HG03108 (cell line): ENCODE measurements around the gene EVC2.

Experiments used
- ATAC-seq: cut with Tn5 transposase; IDR thresholded peaks from one replicate; pipeline ENCODE4 v1.9.1; 2021; ENCODE audit warnings: moderate library complexity; ENCODE audit not compliant: unreplicated experiment

EVC2 gene

DNA sequence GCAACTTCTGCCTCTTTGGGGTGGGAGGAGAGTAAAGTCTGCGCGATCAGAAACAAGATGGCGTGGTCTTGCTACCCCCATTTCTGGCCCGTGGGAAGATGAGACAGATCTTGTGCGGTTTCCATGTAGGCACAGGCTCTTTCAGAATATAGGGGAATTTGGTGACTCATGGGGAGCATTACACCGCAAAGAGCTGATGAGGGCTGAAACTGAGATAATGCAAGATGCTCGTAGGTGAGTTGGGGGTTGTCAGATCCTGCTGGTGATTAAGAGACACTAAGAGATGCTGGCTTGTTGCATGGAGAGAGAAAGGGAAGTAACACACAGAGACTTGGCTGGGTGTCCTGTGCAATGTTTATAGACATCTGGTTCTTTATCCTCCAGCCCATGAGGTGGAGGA, 4.2 kb upstream of the EVC2 start:
- ATAC-seq = no peak

DNA sequence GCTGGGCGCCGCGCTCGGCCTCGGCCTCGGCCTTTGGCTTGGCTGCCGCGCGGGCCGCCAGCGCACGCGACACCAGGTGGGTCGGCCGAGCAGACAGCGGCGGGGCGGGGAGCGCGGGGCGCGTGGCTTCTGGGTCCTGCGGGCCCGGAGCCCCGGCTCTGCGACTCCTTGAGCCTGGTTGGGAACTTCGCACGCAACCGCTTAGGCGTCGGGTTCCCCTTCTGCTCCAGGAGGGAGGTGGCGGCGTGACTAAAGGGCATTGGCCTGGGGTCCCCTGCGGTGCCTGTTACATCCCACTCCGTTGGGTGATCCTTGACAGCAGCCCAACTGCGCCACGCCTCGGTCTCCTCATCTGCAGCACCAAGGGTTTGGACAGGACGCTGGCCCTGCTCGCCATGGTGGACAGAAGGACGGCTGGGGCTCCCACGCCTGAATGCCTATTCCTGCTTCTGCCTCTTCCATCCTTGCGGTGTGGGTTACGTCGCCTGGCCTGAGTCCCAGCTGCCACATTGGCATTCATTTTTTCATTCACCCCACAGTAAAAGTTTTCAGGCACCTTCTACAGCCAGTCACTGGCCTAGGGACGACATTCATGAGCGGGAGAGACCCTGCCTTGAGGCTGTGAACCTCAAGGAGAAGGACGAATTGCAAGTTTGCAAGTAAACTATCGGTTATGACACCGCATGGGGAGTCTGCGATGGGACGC, 3.3 kb upstream of the EVC2 start:
- no peak for ATAC-seq

DNA sequence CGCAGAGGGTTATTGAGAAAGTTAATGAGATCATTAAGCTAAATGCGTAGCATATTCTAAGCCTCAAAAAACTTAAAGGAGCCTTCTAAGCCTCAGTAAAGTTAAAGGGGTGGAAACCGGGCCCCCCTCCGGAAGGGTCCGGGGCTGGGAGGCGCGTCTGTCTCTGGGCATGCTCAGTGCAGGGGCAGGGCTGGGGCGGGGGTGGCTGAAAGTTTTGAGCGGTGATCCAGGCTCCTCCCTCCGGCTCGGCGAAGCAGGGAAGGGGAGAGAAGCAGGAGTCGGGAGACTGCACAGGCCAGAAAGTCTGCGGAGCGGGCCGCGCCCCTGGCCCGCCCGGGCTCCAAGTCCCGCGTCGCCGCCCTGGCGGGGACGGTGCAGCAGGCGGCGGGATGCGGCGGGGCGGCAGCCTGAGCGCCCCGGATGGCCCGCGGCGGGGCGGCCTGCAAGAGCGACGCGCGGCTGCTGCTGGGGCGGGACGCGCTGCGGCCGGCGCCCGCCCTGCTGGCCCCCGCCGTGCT, 2.7 kb upstream of the EVC2 start, which contains the start of gene EVC:
Gene EVC (plus strand): TSS at position 241 of the 518 bp plus-strand sequence. CDS start 180 bp downstream, at position 421.
- ATAC-seq = no peak

- no peak for ATAC-seq
Measured at GRCh38 chr4:5710065-5710960, 2.0 kb upstream of the EVC2 start.

DNA sequence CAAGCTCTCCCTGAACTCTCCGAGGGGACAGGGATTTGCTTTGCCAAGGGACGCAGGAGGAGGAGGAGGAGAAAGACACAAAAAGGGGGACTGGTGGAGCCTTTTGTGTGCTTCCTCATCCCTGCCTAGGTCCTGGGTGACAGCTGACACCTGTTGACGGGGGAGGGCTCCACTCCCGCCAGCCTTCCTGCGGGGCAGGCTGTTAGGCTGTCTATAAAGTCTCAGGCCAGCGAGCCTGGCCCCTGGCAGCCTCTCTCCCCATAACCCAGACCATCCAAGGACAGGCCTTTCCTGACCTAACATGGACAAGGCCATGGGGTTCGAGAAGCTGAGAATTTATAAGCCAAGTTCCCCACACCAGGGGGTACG, 832 bp upstream of the EVC2 start:
- no peak for ATAC-seq

DNA sequence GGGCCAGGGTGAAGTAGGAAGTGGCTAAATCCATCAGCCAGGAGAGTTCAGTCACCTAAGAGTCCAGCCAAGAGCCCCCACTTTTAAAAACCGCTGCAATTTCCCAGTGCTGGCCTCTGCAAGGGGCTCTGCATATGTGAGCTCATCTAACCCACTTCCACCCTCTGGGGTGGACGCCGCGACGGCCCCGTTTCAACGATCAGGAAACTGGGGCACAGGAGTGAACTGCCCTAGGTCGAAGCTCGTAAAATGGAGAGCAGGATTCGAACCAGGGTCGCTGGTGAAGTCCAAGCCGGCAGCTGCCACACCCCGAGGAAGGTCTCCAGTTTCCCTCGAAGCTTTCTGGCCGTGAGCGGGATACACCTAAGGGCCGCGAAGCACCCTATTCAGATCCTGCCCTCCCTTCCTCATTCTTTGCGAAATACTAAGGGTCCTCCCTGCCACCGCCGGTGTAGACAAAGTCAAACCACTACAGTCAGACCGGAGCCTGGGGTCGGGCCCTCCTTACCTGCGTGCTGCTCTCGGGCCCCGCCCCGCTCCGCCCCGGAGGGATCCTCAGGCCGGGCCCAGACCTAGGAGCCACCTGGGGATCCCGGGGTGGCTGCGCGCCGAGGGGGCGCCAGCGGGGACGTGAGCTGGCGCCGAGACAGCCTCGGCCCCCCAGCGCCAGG, 446 bp downstream of the EVC2 start:
- no peak for ATAC-seq

- ATAC-seq = no peak
Measured at GRCh38 chr4:5707366-5707765, 993 bp downstream of the EVC2 start.

GRCh38 chr4:5706486-5707290, 1.7 kb downstream of the EVC2 start:
- ATAC-seq = no peak

DNA sequence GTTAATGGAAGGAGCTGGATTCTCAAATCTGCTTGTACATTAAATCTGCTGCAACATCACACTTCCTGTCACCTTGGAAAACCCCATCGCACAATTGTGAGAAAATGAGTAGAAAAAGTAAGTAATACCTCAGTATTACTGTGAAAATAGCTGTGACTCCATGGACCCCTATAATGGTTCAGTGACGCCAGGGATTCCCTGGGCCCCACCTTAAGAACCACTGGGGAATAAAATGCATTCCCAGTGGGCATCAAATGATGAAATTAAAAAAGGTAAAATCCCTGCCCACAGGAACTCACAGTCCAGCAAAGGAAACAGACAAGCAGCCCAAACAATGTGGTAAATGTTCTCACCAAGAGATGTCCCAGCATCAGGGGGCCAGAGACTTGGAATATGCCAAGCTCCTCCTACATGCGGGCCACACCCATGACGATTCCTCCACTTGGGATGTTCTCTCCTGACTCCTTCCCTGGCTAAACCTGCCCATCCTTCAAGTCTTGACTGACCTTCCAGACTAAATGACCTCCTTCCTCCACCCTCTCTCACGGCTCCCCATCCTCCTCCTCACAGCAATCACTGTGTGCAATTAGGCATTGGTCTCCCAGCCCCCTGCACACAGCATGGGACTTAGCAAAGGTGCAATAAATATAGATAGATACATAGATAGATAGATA, 2.6 kb downstream of the EVC2 start:
- ATAC-seq = no peak

GRCh38 chr4:5704276-5704675, 4.1 kb downstream of the EVC2 start:
- no peak for ATAC-seq

DNA sequence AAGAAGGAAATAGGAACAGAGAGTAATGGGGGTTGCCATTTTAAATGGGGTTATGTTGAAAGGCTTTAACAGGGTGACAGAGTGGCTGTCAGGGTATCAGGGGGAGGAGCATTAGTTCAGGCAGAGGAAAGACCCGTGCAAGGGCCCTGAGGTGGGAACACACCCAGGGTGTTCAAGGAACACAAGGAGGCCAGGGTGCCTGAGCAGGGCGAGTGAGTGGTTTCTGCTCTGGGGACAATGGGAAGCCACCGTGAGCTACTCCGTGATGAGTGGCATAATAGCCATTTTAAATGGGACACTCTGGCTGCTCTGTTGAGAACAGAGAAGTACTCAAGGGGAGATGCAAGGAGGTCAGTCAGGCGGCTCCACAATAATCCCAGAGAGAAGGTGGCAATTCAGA, 4.5 kb downstream of the EVC2 start:
- no peak for ATAC-seq

GRCh38 chr4:5701971-5702370, 6.4 kb downstream of the EVC2 start:
- ATAC-seq = no peak

- ATAC-seq = no peak
Measured at GRCh38 chr4:5700459-5700858, 7.9 kb downstream of the EVC2 start.

DNA sequence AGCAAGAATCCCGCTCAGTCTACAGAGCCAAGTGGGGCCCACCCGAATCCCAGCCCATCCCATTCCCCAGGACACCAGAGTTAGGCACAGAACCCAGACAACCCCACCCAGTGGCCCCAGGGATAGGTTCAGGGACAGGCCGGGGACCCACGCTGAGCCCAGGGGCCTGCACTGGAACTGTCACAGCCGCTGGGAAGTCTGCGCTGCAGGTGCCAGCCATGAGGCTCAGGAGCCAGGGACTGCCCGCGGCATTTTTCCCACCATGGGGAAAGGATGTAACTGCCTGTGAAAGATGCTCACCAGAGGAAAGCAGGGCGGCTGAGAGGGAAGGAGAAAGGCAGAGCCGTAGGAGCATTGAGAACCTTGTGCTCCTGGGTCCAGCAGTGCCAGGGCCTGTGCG, 12.0 kb downstream of the EVC2 start:
- no peak for ATAC-seq

DNA sequence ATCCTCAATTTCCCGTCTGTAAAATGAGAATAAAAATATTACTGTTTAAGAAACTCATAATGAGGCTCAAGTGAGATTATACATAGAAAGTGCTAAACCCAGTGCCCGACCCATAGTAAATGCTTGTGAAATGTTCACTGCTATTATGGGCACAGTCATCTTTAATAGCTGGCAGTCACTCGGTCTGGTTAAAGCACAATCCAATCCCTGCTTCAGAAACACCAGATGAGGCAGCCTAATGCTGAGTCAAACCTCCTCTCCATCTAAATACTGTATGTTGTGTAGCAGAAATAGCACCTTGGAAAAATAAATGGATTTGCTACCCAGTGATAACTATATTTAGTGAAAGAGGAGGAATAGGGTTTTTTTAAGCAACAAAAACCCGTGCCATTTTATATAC, 14.5 kb downstream of the EVC2 start:
- no peak for ATAC-seq

DNA sequence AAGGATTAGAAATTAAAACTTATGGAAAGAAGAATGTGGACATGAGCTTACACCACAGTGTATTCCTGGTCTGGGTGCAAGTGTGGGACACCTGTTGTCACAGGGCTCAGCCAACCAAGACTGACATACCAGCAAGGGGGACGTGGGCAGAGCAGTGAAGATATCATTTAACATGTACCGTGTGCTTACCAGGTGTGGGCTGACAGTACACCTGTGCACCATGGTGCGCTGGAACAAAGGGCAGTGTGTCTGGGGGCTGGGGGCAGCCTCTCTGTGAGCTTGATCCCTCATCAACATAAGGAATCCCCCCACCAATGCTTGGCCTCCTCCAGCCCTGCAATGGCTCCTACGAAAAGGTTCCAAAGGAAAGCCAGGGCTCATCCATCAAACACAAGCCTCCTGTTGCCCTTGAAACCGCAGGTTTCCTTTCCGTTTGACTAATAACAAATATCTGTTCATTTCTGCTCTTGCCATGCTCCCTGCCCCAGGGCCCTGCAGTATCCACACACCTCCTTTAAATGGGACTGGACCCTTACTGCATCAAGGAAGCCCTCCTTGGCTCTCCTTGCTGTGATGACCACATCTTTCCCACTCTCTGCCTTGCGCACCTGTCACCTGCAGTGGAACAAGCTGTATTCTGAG, 16.7 kb downstream of the EVC2 start:
- no peak for ATAC-seq

GRCh38 chr4:5689065-5689464, 19.3 kb downstream of the EVC2 start:
- no peak for ATAC-seq

DNA sequence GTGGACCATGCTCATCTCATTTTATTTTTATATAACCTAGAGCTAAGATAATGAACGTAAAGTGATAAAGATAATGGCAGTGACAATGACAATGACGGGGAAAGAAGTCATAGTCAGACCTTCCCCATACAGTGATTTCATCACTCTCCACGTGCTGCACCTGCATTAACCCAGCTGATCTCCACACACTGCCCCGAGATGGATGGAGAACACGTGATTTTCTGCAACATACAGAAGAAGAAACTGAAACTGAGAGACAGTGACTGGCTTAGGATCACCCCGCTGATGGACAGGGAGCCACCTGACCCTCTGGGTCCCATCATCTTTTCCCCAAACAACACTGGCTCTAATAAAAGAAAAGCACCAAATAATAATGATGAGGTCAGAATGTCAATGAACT, 22.0 kb downstream of the EVC2 start:
- ATAC-seq = no peak

DNA sequence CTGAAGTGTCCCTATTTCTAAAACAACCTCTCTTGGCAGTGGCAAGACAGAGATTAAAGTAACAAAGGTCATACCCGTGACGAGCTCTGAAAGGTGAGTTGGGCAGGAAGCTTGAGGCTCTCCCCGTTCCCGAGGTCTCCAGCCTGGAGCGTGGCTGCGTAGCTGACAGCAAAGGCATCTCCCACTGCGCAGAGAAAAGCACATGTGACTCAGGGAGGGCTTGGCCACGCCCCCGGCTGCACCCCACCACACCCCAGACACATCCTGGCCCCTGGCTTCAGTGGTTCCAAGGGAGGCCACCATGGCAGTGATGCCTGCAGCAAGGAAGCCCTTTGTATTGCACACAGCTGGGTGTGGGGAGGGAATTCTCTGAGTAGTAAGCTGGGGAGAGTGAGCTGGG, 23.1 kb downstream of the EVC2 start:
- ATAC-seq = no peak

- ATAC-seq = no peak
Measured at GRCh38 chr4:5683566-5683965, 24.8 kb downstream of the EVC2 start.
